Left ventricle myocardium inferior (tissue), 1 donor: ENCODE data around the gene RAPGEF1. TPM values are rescaled to one million over a fixed set of nuclear protein-coding genes. Genes with fewer than 3 reads are reported as not detected.

ENCODE experiments used
- DNase-seq: peaks from one replicate; pipeline ENCODE4 v3.0.0-alpha.2; 2020
- H3K27ac ChIP-seq: fragments of 200-600 bp; replicated peaks from 2 replicates; pipeline ENCODE4 v1.8.0; 2021
- H3K27me3 ChIP-seq: fragments of 200-600 bp; 2 replicates; pipeline ENCODE4 v1.8.0; 2021; ENCODE audit warnings: low read depth
- H3K36me3 ChIP-seq: fragments of 200-600 bp; 2 replicates; pipeline ENCODE4 v1.8.0; 2021
- H3K4me1 ChIP-seq: fragments of 200-600 bp; 2 replicates; pipeline ENCODE4 v1.8.0; 2021
- H3K4me3 ChIP-seq: fragments of 200-600 bp; 2 replicates; pipeline ENCODE4 v1.8.0; 2021; ENCODE audit warnings: mild to moderate bottlenecking, moderate library complexity
- H3K9me3 ChIP-seq: fragments of 200-600 bp; replicated peaks from 2 replicates; pipeline ENCODE4 v1.8.0; 2021
- intact Hi-C: fragments of 100-400 bp; cut with micrococcal nuclease; formaldehyde crosslinking; loops from one replicate; pipeline ENCODE4 v1.11.0; 2022
- total RNA-seq: library from RNA; stranded (reverse); fragmentation: NEBNext Ultra II Directional; extraction: Animal tissue kit (Norgen Biotek cat#: 25700); gene quantifications from one replicate; pipeline ENCODE4 v1.2.1, GENCODE V29; 2021
- TF ChIP-seq, protein P1 (sequence below): fragments of 200-600 bp; IDR thresholded peaks from 2 replicates; pipeline ENCODE4 v1.8.0; 2021; ENCODE audit warnings: antibody characterized with exemption, mild to moderate bottlenecking, borderline replicate concordance
- donor health status: DM: no; HTN: yes; CAD: no; lungs with severe emphysema.

Gene RAPGEF1
- total RNA-seq, 1 donor from 2014 or later, result 95.9 TPM

DNA sequence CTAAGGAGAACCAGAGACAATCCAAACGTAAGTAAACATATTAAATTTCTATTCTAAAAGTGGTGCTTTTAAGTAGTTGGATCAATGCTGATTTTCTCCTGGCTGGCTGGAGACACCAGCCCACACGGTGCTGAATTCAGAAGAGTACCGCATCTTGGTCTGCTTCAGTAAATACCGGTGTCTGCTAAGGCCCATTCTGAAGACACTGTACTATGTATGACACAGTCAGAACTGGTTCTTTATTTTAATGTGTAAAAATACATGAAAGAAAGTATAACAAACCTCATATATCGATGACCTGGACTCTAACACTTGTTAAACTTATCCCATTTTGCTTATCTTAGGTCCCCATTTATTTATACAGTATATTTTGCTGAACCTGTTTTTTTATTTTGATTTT is 32.8 kb downstream of the RAPGEF1 start:
- Histone ChIP-seq H3K4me3 (peak overlapping the region; percentile 61), H3K27ac (peak overlapping the region; percentile 83), H3K4me1 (peaks cover 99% of the 10 kb centered on the region)

DNA sequence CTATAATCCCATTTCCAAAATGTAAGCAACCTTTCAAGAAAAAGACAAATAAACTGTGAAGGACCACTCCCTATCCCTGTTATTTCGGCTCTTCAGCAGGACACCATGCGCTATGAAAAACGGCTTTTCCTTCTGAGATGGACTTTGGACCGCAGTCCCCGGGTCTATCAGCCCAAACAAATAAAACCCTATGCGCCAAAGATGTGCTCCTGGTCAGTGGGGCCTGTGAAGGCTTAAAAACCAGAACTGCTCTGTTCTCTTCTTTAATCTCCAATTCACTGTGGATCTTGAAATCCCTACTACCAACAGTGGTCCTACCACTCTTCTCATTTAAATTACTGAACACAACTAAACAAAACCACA is 33.3 kb downstream of the RAPGEF1 start:
- Histone ChIP-seq H3K36me3 (no peaks in the 10 kb centered on the region), H3K4me1 (peaks cover 99% of the 10 kb centered on the region), H3K4me3 (peak overlapping the region; percentile 61), H3K27ac (peak overlapping the region; percentile 83), H3K9me3 (no peaks in the 10 kb centered on the region), H3K27me3 (no peaks in the 10 kb centered on the region)
- DNase-seq, result no peak
- intact Hi-C loops, result no loop called here
- TF ChIP-seq, protein P1, sequence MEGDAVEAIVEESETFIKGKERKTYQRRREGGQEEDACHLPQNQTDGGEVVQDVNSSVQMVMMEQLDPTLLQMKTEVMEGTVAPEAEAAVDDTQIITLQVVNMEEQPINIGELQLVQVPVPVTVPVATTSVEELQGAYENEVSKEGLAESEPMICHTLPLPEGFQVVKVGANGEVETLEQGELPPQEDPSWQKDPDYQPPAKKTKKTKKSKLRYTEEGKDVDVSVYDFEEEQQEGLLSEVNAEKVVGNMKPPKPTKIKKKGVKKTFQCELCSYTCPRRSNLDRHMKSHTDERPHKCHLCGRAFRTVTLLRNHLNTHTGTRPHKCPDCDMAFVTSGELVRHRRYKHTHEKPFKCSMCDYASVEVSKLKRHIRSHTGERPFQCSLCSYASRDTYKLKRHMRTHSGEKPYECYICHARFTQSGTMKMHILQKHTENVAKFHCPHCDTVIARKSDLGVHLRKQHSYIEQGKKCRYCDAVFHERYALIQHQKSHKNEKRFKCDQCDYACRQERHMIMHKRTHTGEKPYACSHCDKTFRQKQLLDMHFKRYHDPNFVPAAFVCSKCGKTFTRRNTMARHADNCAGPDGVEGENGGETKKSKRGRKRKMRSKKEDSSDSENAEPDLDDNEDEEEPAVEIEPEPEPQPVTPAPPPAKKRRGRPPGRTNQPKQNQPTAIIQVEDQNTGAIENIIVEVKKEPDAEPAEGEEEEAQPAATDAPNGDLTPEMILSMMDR, result no peak

More for the DNA sequence above, 32.8 kb downstream of the RAPGEF1 start:
- TF ChIP-seq, protein P1, result no peak
- no peaks in the 10 kb centered on the region for H3K36me3 ChIP-seq
- H3K9me3 ChIP-seq, result no peaks in the 10 kb centered on the region
- intact Hi-C loops, result no loop called here
- no peaks in the 10 kb centered on the region for H3K27me3 ChIP-seq
- DNase-seq, result no peak

DNA sequence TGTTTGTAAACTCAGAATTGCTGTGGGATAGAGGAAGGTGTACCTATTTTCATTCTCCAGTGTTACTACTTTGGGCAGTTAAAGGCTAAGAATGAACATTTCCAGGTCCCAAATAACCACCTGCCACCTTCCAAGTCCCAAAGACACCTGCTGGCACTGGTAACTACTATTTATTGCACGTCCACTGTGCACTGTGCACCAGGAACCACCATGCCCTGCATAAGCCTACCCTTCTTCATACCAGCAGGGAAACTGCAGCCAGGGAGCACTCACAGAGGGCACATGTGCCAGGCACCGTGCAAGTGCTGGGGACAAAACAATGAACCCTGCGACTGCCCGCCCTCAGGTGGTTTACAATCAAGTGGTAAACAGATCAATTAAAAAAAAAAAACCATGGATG is 34.9 kb downstream of the RAPGEF1 start:
- Histone ChIP-seq H3K27me3 (no peaks in the 10 kb centered on the region), H3K4me1 (peaks cover 98% of the 10 kb centered on the region), H3K27ac (peak overlapping the region; percentile 83)

DNA sequence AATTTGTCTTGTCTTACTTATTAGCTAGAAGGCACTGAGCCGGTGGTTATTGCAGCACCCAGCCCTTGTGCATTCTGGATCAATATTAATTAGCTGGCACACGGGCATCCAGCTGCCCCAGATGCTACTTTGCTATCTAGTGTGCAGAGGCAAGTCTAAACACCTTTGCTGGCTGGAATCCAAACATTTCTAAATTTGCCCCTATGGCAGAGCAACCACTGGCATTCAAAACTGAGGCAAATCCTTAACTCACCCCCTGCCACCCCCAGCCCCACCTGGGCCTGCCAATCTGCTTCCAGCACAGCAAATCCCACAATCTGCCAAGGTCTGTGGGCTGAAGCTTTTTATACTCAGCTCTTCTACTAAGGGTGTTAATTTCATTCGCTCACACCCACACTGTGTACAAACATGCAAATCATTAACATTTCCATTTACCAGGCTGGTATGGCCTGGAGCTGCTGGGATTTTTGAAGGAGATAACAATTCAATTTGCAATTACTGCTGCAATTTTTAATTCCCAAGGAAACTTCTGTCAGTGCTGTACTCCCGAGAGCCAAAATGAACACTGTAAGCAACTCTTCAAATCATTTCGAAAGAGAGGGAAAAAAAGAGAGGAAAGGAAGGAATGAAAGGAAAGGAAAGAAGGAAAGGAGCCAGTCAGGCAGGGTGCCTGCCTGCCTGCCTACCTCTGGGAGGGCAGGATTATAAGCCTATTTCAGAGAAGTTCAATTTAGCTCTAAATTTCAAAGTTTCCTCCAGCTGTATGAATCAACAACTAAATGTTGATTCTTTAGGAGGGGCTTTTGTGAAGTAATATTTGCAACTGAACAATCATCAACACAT is 35.5 kb downstream of the RAPGEF1 start:
- intact Hi-C loops, result no loop called here
- no peaks in the 10 kb centered on the region for H3K9me3 ChIP-seq
- peak overlapping the region; percentile 83 for H3K27ac ChIP-seq
- no peak for DNase-seq
- H3K4me3 ChIP-seq, result peak overlapping the region; percentile 61
- peaks cover 98% of the 10 kb centered on the region for H3K4me1 ChIP-seq
- TF ChIP-seq, protein P1, result no peak
- H3K36me3 ChIP-seq, result no peaks in the 10 kb centered on the region
- H3K27me3 ChIP-seq, result no peaks in the 10 kb centered on the region

More for the DNA sequence above, 34.9 kb downstream of the RAPGEF1 start:
- DNase-seq, result no peak
- Histone ChIP-seq H3K9me3 (no peaks in the 10 kb centered on the region), H3K4me3 (peak overlapping the region; percentile 61), H3K36me3 (no peaks in the 10 kb centered on the region)
- intact Hi-C loops, result no loop called here
- TF ChIP-seq, protein P1, result no peak

DNA sequence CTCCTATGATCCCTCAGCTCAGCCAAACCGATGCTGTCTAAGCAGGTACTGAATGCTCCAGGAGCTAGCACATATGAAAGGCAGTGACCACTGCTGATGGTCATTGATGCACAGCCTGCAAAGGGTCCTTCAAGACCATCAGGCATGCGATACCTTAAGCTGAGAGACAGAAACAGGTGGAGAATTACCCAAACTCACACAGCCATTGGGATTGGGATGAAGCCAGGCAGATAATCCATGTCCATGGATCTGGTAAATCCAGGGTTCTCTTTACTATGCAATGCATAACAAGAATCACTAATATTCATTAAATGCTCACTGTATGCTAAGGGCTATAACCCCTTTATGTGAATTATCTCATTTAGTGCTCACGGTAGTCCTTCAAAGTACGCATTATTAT is 36.2 kb downstream of the RAPGEF1 start:
- DNase-seq, result no peak
- Histone ChIP-seq H3K9me3 (no peaks in the 10 kb centered on the region), H3K4me3 (peak overlapping the region; percentile 61), H3K36me3 (no peaks in the 10 kb centered on the region), H3K27ac (peak overlapping the region; percentile 83), H3K4me1 (peaks cover 98% of the 10 kb centered on the region), H3K27me3 (no peaks in the 10 kb centered on the region)
- intact Hi-C loops, result no loop called here
- TF ChIP-seq, protein P1, result no peak
